Kidney (tissue), 14 donors: ENCODE measurements around the gene BANF2. TPM values are rescaled to one million over a fixed set of nuclear protein-coding genes. Genes with fewer than 3 reads are reported as not detected.

Experiments used
- DNase-seq, 5 donors: peaks; one replicate each; pipeline ENCODE4 v3.0.0-alpha.2; 2013 to 2020
- FAIRE-seq: peaks from 2 replicates; lab custom pipeline; 2012; peaks lifted over from hg19 to GRCh38; lab: Jason Lieb, UNC
- H3K27ac ChIP-seq, 2 donors: one replicate each; pipeline ENCODE4 v1.7.0; 2013; ENCODE audit warnings: low read depth in 2 of 2, low read length in 2 of 2, inconsistent platforms in 1 of 2
- H3K27me3 ChIP-seq: one replicate; pipeline ENCODE4 v1.7.1; 2013; ENCODE audit warnings: low read length, inconsistent platforms; ENCODE audit not compliant: control insufficient read depth, insufficient read depth
- H3K36me3 ChIP-seq, 3 donors: one replicate each; pipeline versions ENCODE4 v1.7.0 to v1.7.1; 2013; ENCODE audit warnings: low read length in 3 of 3, control low read depth in 1 of 3, inconsistent platforms in 1 of 3; ENCODE audit not compliant: insufficient read depth in 3 of 3, control insufficient read depth in 2 of 3
- H3K4me1 ChIP-seq, 3 donors: one replicate each; pipeline versions ENCODE4 v1.7.0 to v1.7.1; 2013; ENCODE audit warnings: low read length in 3 of 3, inconsistent platforms in 1 of 3, low read depth in 1 of 3; ENCODE audit not compliant: control insufficient read depth in 2 of 3, insufficient read depth in 2 of 3
- H3K4me3 ChIP-seq, 3 donors: one replicate each; pipeline versions ENCODE4 v1.7.0 to v1.8.1; 2013; ENCODE audit warnings: low read length in 3 of 3, control low read depth in 1 of 3, inconsistent platforms in 1 of 3
- H3K9ac ChIP-seq, 3 donors: one replicate each; pipeline versions ENCODE4 v1.7.0 to v1.7.1; 2013; ENCODE audit warnings: low read length in 3 of 3, control low read depth in 1 of 3, inconsistent platforms in 1 of 3
- H3K9me3 ChIP-seq, 3 donors: one replicate each; pipeline versions ENCODE4 v1.7.0 to v1.7.1; 2013; ENCODE audit warnings: low read length in 3 of 3, control low read depth in 1 of 3, inconsistent platforms in 1 of 3; ENCODE audit not compliant: control insufficient read depth in 2 of 3, insufficient read depth in 1 of 3
- CTCF ChIP-seq: IDR thresholded peaks from 3 replicates; pipeline ENCODE4 v1.5.1; 2012; ENCODE audit warnings: mild to moderate bottlenecking, moderate library complexity, borderline replicate concordance; ENCODE audit not compliant: insufficient read depth; ENCODE audit errors: extremely low read depth
- intact Hi-C: fragments of 100-400 bp; cut with DNase I; formaldehyde crosslinking; loops from one replicate; pipeline ENCODE4 v1.11.1; 2022
- polyA plus RNA-seq: library from polyadenylated mRNA; stranded (reverse); fragments of 350-450 nt; fragmentation: Illumina TruSeq; extraction: RNeasy Lipid Tissue Mini Kit (QIAGEN cat#74804); gene quantifications from one replicate; pipeline ENCODE4 v1.2.3, GENCODE V29; 2014; ENCODE audit warnings: low read depth, low replicate concordance; ENCODE audit not compliant: insufficient read depth
- total RNA-seq: library from RNA; stranded (reverse); fragmentation: NEBNext Ultra II Directional; extraction: Animal tissue kit (Norgen Biotek cat#: 25700); gene quantifications from one replicate; pipeline ENCODE4 v1.2.1, GENCODE V29; 2021
- donor health status: control.
- donor health status: control.
- donor health status: control.
- donor health status: control.
- donor health status: control.
- donor health status: DM: yes; HTN: yes; CAD: no.
- donor health status: Normal renal cell carcinoma (clear cell type).

BANF2 gene
- total and polyA plus RNA-seq, 2 donors from 2014 or later = not detected

- H3K4me3 ChIP-seq = no peak overlapping the region
- no peak for DNase-seq
Observed at GRCh38 chr20:17675519-17676377, 24.0 kb upstream of the BANF2 start.

GRCh38 chr20:17676378-17676759 is 23.4 kb upstream of the BANF2 start:
- H3K27ac ChIP-seq = no peak overlapping the region
- no peak overlapping the region for H3K9ac ChIP-seq
- H3K9me3 ChIP-seq = no peaks in the 10 kb centered on the region
- intact Hi-C loops = no loop called here
- H3K4me1 ChIP-seq = peaks cover 0 to 15% (median 12%) of the 10 kb centered on the region in 3 donors
- FAIRE-seq (no peak), DNase-seq (no peak)
- H3K4me3 ChIP-seq = no peak overlapping the region
- no peaks in the 10 kb centered on the region for H3K27me3 ChIP-seq
- no peak for TF ChIP-seq CTCF
- H3K36me3 ChIP-seq = peaks cover 2 to 14% (median 2%) of the 10 kb centered on the region in 3 donors

More at GRCh38 chr20:17675519-17676377, 24.0 kb upstream of the BANF2 start:
- H3K36me3 ChIP-seq = peaks cover 2 to 14% (median 2%) of the 10 kb centered on the region in 3 donors
- FAIRE-seq = no peak
- H3K27me3 ChIP-seq = no peaks in the 10 kb centered on the region
- H3K9ac ChIP-seq = no peak overlapping the region
- H3K27ac ChIP-seq = no peak overlapping the region
- H3K4me1 ChIP-seq = peaks cover 0 to 15% (median 12%) of the 10 kb centered on the region in 3 donors
- intact Hi-C loops = no loop called here
- TF ChIP-seq CTCF = no peak
- no peaks in the 10 kb centered on the region for H3K9me3 ChIP-seq

GRCh38 chr20:17676942-17677341 is 22.8 kb upstream of the BANF2 start:
- peaks cover 0 to 15% (median 12%) of the 10 kb centered on the region in 3 donors for H3K4me1 ChIP-seq
- no peak overlapping the region for H3K9ac ChIP-seq
- no peaks in the 10 kb centered on the region for H3K9me3 ChIP-seq
- TF ChIP-seq CTCF = no peak
- H3K4me3 ChIP-seq = no peak overlapping the region
- DNase-seq = no peak
- peaks cover 2 to 14% (median 2%) of the 10 kb centered on the region in 3 donors for H3K36me3 ChIP-seq
- no peaks in the 10 kb centered on the region for H3K27me3 ChIP-seq
- FAIRE-seq = no peak
- no peak overlapping the region for H3K27ac ChIP-seq
- intact Hi-C loops = no loop called here
